HCT116 (cell line): ENCODE data around the gene CCNL2. TPM values are rescaled to one million over a fixed set of nuclear protein-coding genes. Genes with fewer than 3 reads are reported as not detected.

Experiments
- ATAC-seq: fragments of 200-7000 bp; cut with Tn5 transposase; 2 replicates; pipeline ENCODE4 v1.9.1; 2020; ENCODE audit warnings: mild to moderate bottlenecking, moderate library complexity
- BruUV-seq: library from RNA; stranded (reverse); fragments of 400-500 nt; replicated peaks from 2 replicates; lab custom pipeline; 2021; lab: Mats Ljungman, UMichigan
- CTCF ChIA-PET: fragments of 300-600 bp; sonication (Branson Sonifier 250); formaldehyde crosslinking; loops from one replicate; lab custom pipeline; 2021; ENCODE audit warnings: antibody characterized with exemption; lab: Charles Lee
- POLR2A ChIA-PET: fragments of 300-600, 350-600 bp; sonication (Branson Sonifier 250); formaldehyde crosslinking; loops from one replicate; lab custom pipeline; 2021; ENCODE audit warnings: antibody characterized with exemption; lab: Charles Lee
- RAD21 ChIA-PET, 2 experiments: fragments of 300-600 bp; sonication (Branson Sonifier 250); formaldehyde crosslinking; loops; one replicate each; lab custom pipeline; 2023; ENCODE audit warnings: low total read pairs in 2 of 2; ENCODE audit not compliant: uncharacterized antibody in 2 of 2, unreplicated experiment in 2 of 2, low non-redundant PET in 1 of 2; lab: Charles Lee
- DNase-seq: peaks from one replicate; pipeline ENCODE4 v3.0.0-alpha.2; 2010; ENCODE audit warnings: low read depth, low spot score
- H2AFZ ChIP-seq: fragments of 200-600 bp; shearing (Covaris generic), sonication (generic); 2 replicates; pipeline ENCODE4 v1.6.1; 2017; ENCODE audit warnings: low read depth, mixed run types, mixed read lengths, antibody characterized with exemption, low read length; ENCODE audit not compliant: poor library complexity, severe bottlenecking
- H3K27ac ChIP-seq: 2 replicates; pipeline ENCODE4 v1.5.1; 2012; ENCODE audit warnings: low read depth, low read length
- H3K27me3 ChIP-seq: fragments of 200-600 bp; sonication (generic); 2 replicates; pipeline ENCODE4 v1.6.1; 2016; ENCODE audit warnings: mixed run types, low read length, mixed read lengths; ENCODE audit not compliant: insufficient read depth
- H3K36me3 ChIP-seq, 2 experiments: fragments of 200-500 bp in 1 of 2; fragments of 200-600 bp in 1 of 2; sonication (Bioruptor generic) in 1 of 2; sonication (generic) in 1 of 2; 2 replicates each; pipeline versions ENCODE4 v1.5.1 to v1.6.1; 2014 to 2016; ENCODE audit warnings: low read length in 2 of 2, inconsistent platforms in 1 of 2, mixed read lengths in 1 of 2, mixed run types in 1 of 2; ENCODE audit not compliant: insufficient read depth in 2 of 2, control insufficient read depth in 1 of 2
- H3K4me1 ChIP-seq, 2 experiments: fragments of 200-600 bp in 1 of 2; sonication (generic) in 1 of 2; 2 replicates each; pipeline versions ENCODE4 v1.5.1 to v1.6.1; 2012 to 2017; ENCODE audit warnings: low read length in 2 of 2, inconsistent platforms in 1 of 2, mild to moderate bottlenecking in 1 of 2, mixed read lengths in 1 of 2, mixed run types in 1 of 2, moderate library complexity in 1 of 2; ENCODE audit not compliant: insufficient read depth in 2 of 2, control insufficient read depth in 1 of 2
- H3K4me2 ChIP-seq: fragments of 200-600 bp; sonication (generic); 2 replicates; pipeline ENCODE4 v1.6.1; 2017; ENCODE audit warnings: mixed run types, low read length, mixed read lengths
- H3K4me3 ChIP-seq, 2 experiments: fragments of 200-600 bp in 1 of 2; sonication (generic) in 1 of 2; replicated peaks in 1 of 2; 2 replicates each; pipeline ENCODE4 v1.5.1; 2011 to 2016; ENCODE audit warnings: low read length in 2 of 2, control low read depth in 1 of 2, low read depth in 1 of 2, mild to moderate bottlenecking in 1 of 2, mixed read lengths in 1 of 2, mixed run types in 1 of 2
- H3K79me2 ChIP-seq: fragments of 200-600 bp; sonication (generic); 2 replicates; pipeline ENCODE4 v1.6.1; 2017; ENCODE audit warnings: mild to moderate bottlenecking, mixed run types, low read length, moderate library complexity, mixed read lengths; ENCODE audit not compliant: insufficient read depth
- H3K9ac ChIP-seq: fragments of 200-600 bp; sonication (generic); 2 replicates; pipeline ENCODE4 v1.6.1; 2016; ENCODE audit warnings: low read length, mixed read lengths
- H3K9me2 ChIP-seq: fragments of 200-600 bp; sonication (generic), shearing (Covaris generic); 2 replicates; pipeline ENCODE4 v1.6.1; 2017; ENCODE audit warnings: mixed run types, mild to moderate bottlenecking, moderate library complexity; ENCODE audit not compliant: insufficient read depth
- H3K9me3 ChIP-seq, 2 experiments: fragments of 200-500 bp in 1 of 2; fragments of 200-600 bp in 1 of 2; sonication (Bioruptor generic) in 1 of 2; sonication (generic) in 1 of 2; 2 replicates each; pipeline ENCODE4 v1.6.1; 2014 to 2017; ENCODE audit warnings: low read length in 2 of 2, mixed read lengths in 2 of 2, inconsistent platforms in 1 of 2, low read depth in 1 of 2, mild to moderate bottlenecking in 1 of 2, mixed run types in 1 of 2, moderate library complexity in 1 of 2; ENCODE audit not compliant: control insufficient read depth in 1 of 2, insufficient read depth in 1 of 2
- H4K20me1 ChIP-seq: fragments of 200-600 bp; sonication (generic), shearing (Covaris generic); 2 replicates; pipeline ENCODE4 v1.6.1; 2017; ENCODE audit warnings: mixed run types, mild to moderate bottlenecking, moderate library complexity; ENCODE audit not compliant: insufficient read depth
- CBX3 ChIP-seq: IDR thresholded peaks from 2 replicates; pipeline ENCODE4 v1.6.1; 2012; ENCODE audit warnings: low read depth
- EGR1 ChIP-seq: IDR thresholded peaks from 2 replicates; pipeline ENCODE4 v1.6.1; 2012; ENCODE audit warnings: low read depth
- ELF1 ChIP-seq: IDR thresholded peaks from 2 replicates; pipeline ENCODE4 v1.6.1; 2012; ENCODE audit warnings: low read depth, borderline replicate concordance
- EZH2 ChIP-seq: fragments of 200-600 bp; sonication (generic); IDR thresholded peaks from 2 replicates; pipeline ENCODE4 v1.6.1; 2017; ENCODE audit warnings: antibody characterized with exemption, mixed run types
- EZH2phosphoT487 ChIP-seq: fragments of 200-600 bp; IDR thresholded peaks from 2 replicates; pipeline ENCODE4 v1.6.1; 2018; ENCODE audit warnings: antibody characterized with exemption, borderline replicate concordance
- FOSL1 ChIP-seq: IDR thresholded peaks from 2 replicates; pipeline ENCODE4 v1.6.1; 2012; ENCODE audit warnings: low read depth
- JUND ChIP-seq: IDR thresholded peaks from 2 replicates; pipeline ENCODE4 v1.6.1; 2012
- POLR2A ChIP-seq: IDR thresholded peaks from 2 replicates; pipeline ENCODE4 v1.7.0; 2011; ENCODE audit warnings: borderline replicate concordance; ENCODE audit not compliant: insufficient read depth, insufficient read length; ENCODE audit errors: extremely low read depth
- POLR2AphosphoS5 ChIP-seq: IDR thresholded peaks from 2 replicates; pipeline ENCODE4 v1.6.1; 2011; ENCODE audit warnings: mild to moderate bottlenecking, low read depth, low read length, moderate library complexity
- RAD21 ChIP-seq: IDR thresholded peaks from 2 replicates; pipeline ENCODE4 v1.6.1; 2012; ENCODE audit warnings: low read depth, mild to moderate bottlenecking
- YY1 ChIP-seq: IDR thresholded peaks from 2 replicates; pipeline ENCODE4 v1.6.1; 2011; ENCODE audit warnings: low read length, low read depth, moderate library complexity, mild to moderate bottlenecking; ENCODE audit not compliant: insufficient replicate concordance; ENCODE audit errors: extremely low read depth
- ZBTB33 ChIP-seq: IDR thresholded peaks from 2 replicates; pipeline ENCODE4 v1.6.1; 2011; ENCODE audit warnings: mild to moderate bottlenecking, low read length, moderate library complexity; ENCODE audit not compliant: insufficient replicate concordance; ENCODE audit errors: extremely low read depth
- ZNF274 ChIP-seq: fragments of 200-500 bp; sonication (Bioruptor generic); IDR thresholded peaks from 2 replicates; pipeline ENCODE4 v1.6.1; 2014; ENCODE audit warnings: mild to moderate bottlenecking, low read depth, low read length, inconsistent platforms
- intact Hi-C: fragments of 100-400 bp; cut with micrococcal nuclease; formaldehyde crosslinking; loops from 2 replicates; pipeline ENCODE4 v1.10.0; 2022
- total RNA-seq: library from RNA; stranded (reverse); gene quantifications from one replicate; pipeline ENCODE4 v1.2.1, GENCODE V29; 2021; ENCODE audit not compliant: unreplicated experiment
- TF ChIP-seq, protein P1 (sequence below), 3 experiments: fragments of 200-600 bp in 1 of 3; sonication (generic) in 1 of 3; IDR thresholded peaks in 2 of 3; conservative IDR thresholded peaks in 1 of 3; 2 replicates each; pipeline ENCODE4 v1.5.1; 2012 to 2017; ENCODE audit warnings: low read depth in 2 of 3, low read length in 2 of 3, antibody characterized with exemption in 1 of 3, borderline replicate concordance in 1 of 3, control low read depth in 1 of 3, mild to moderate bottlenecking in 1 of 3, mixed read lengths in 1 of 3, mixed run types in 1 of 3, moderate library complexity in 1 of 3; ENCODE audit not compliant: insufficient read depth in 1 of 3

The CCNL2 gene
- total RNA-seq, 1 experiment from 2014 or later = 173 TPM

DNA sequence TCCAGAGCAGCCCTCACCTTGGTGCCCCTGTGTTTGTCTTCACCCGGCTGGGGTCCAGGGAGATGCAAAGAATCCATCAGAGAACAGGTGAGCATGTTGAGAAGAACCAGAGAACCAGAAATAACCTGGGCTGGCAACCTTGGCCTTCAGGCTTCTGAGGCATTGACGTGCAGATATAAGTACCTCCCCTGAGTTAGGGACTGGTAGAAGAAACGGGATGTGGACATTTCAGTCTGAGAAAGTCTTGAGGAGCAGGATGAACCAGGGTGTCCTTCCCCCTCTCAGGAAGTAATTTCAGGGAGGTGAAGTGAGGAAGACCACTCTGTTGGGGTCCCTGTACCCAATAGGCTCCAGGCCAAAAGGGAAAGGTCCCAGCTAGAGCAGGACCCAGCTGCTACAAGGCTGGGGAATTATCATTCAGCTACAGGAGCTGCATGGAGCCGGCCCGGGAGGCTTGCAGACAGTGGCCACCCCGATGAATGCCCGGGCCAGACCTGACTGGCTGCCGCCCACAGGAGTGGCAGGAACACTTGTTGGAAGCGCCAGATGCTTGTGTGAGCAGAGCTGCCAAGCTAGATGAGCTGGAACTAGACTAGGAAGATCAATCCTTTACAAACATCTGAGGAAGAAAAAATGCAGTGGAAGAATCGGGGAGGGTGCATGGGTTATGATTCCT, 22.4 kb downstream of the CCNL2 start:
- intact Hi-C loops = no loop called here
- Histone ChIP-seq H3K27me3 (no peaks in the 10 kb centered on the region), H3K4me3 (peak overlapping the region; percentile 73 to 93), H3K9me3 (no peaks in the 10 kb centered on the region)
- CTCF ChIA-PET = interaction anchor here (1.4 to 1.8 kb wide), 4 partner anchors 22 to 57 kb away, joined by 3 to 9 read pairs (median 6); partner anchors contain the start of gene CCNL2
- TF ChIP-seq YY1 = peak; percentile 27
- no peak for TF ChIP-seq CBX3
- TF ChIP-seq ELF1 = no peak
- no peak for TF ChIP-seq JUND
- TF ChIP-seq EGR1 = no peak
- TF ChIP-seq POLR2AphosphoS5 = no peak
- TF ChIP-seq POLR2A = no peak
- TF ChIP-seq, all 23 proteins: peak for 1
- BruUV-seq = no TSS peak
- Histone ChIP-seq H3K9ac (peak overlapping the region; percentile 96), H3K4me1 (peaks cover 14 to 31% of the 10 kb centered on the region in 2 experiments), H3K27ac (peak overlapping the region; percentile 99), H3K9me2 (no peaks in the 10 kb centered on the region), H4K20me1 (no peaks in the 10 kb centered on the region), H3K36me3 (peaks cover 0 to 11% of the 10 kb centered on the region in 2 experiments; a peak in 1 of 4 replicates), H3K4me2 (peak overlapping the region; percentile 79), H2AFZ (no peak overlapping the region), H3K79me2 (peaks cover 29% of the 10 kb centered on the region)
- no peak for ATAC-seq
- POLR2A ChIA-PET = interaction anchor here (2.1 kb wide), 1 partner anchor 57 kb away, joined by 5 read pairs; no protein-coding TSS in a partner anchor
- RAD21 ChIA-PET = no interaction called here
- DNase-seq = no peak

DNA sequence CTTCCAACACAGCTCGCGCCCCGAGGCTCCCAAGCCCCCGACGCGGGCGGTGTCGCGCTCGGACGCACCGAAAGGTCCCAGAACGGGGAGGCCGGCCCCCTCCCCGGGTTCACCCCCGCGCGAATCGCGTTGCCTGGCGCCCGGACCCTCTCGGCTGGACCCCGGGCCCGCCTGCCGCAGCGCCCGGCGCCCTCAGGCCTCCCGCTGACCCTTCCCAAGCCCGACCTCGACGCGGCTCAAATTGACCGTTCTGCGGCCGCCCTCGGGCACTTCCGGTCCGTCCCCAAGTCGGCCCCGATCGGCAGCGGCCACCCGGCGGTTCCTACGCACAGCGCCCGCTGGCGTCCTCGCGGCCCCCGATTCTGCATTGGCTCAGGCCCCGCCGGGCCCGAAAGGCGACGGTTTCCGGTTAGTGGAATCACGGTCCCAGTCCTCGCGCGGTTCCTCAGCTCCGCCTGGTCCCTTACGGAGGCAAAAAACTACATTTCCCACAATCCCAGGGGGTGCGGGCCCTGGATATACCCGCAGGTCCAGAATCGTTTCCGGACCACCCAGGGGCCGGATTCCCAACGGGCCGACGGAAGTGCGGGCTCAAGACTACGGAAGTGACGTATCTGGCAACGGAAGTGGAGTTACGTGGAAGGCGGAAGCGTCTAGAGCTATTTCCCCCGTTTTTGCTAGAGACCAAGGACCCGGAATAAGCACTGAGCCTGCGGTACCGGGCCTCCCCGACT, 24.0 kb downstream of the CCNL2 start, which contains the start of gene AURKAIP1:
AURKAIP1 (minus strand) TSS at position 279 of the 734 bp plus-strand sequence. CDS start 451 bp downstream, outside the sequence.
- H3K4me1 ChIP-seq = peaks cover 14 to 33% of the 10 kb centered on the region in 2 experiments
- H3K27ac ChIP-seq = peak within 1 kb of the TSS; percentile 99
- peak; percentile 89 for ATAC-seq
- peak within 1 kb of the TSS; percentile 96 for H3K9ac ChIP-seq
- H3K36me3 ChIP-seq = peaks cover 0 to 11% of the 10 kb centered on the region in 2 experiments; a peak in 1 of 4 replicates
- no peaks in the 10 kb centered on the region for H4K20me1 ChIP-seq
- BruUV-seq = no TSS peak
- no peaks in the 10 kb centered on the region for H3K9me2 ChIP-seq
- CTCF ChIA-PET = interaction anchor here (0.8 to 1.8 kb wide), 8 partner anchors 24 to 130 kb away, joined by 3 to 9 read pairs (median 4); partner anchors contain the start of gene CCNL2
- POLR2A ChIA-PET = interaction anchor here (0.6 to 2.1 kb wide), 8 partner anchors 11 to 470 kb away, joined by 3 to 6 read pairs (median 4); partner anchors contain the start of gene CCNL2
- H3K9me3 ChIP-seq = no peaks in the 10 kb centered on the region
- peak within 1 kb of the TSS; percentile 79 for H3K4me2 ChIP-seq
- intact Hi-C loops = loop anchor here (1.0 to 2.0 kb wide), 3 partner anchors 30 to 130 kb away; no protein-coding TSS in a partner anchor
- H2AFZ ChIP-seq = no peak within 1 kb of the TSS
- H3K27me3 ChIP-seq = no peaks in the 10 kb centered on the region
- H3K4me3 ChIP-seq = peak within 1 kb of the TSS; percentile 73 to 93
- DNase-seq = peak; percentile 100
- H3K79me2 ChIP-seq = peaks cover 29% of the 10 kb centered on the region
- RAD21 ChIA-PET = interaction anchor here in 1 of 2 experiments (0.8 to 1.2 kb wide), 2 partner anchors 24 to 27 kb away, joined by 3 to 4 read pairs; partner anchors contain the start of gene CCNL2
- TF ChIP-seq EZH2 (no peak), ZNF274 (no peak), EZH2phosphoT487 (no peak), CBX3 (peak; percentile 99), RAD21 (no peak), FOSL1 (no peak), ZBTB33 (peak; percentile 96)
- TF ChIP-seq, protein P1, sequence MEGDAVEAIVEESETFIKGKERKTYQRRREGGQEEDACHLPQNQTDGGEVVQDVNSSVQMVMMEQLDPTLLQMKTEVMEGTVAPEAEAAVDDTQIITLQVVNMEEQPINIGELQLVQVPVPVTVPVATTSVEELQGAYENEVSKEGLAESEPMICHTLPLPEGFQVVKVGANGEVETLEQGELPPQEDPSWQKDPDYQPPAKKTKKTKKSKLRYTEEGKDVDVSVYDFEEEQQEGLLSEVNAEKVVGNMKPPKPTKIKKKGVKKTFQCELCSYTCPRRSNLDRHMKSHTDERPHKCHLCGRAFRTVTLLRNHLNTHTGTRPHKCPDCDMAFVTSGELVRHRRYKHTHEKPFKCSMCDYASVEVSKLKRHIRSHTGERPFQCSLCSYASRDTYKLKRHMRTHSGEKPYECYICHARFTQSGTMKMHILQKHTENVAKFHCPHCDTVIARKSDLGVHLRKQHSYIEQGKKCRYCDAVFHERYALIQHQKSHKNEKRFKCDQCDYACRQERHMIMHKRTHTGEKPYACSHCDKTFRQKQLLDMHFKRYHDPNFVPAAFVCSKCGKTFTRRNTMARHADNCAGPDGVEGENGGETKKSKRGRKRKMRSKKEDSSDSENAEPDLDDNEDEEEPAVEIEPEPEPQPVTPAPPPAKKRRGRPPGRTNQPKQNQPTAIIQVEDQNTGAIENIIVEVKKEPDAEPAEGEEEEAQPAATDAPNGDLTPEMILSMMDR (IDR thresholded peaks at IDR 0.05 in 2 of 3, conservative IDR thresholded peaks at IDR 0.05 in 1 of 3; ENCODE audit: borderline replicate concordance in 1 of 3, insufficient read depth in 1 of 3, low read depth in 2 of 3, low read length in 2 of 3) = peak in 2 of 3 experiments; percentile 16 to 29; a peak in 1 of 6 replicates
